ENCODE data around the gene RLF. TPM values are rescaled to one million over a fixed set of nuclear protein-coding genes. Genes with fewer than 3 reads are reported as not detected.

RLF gene
- polyA plus RNA-seq, 1 donor (not counting 4 experiments of a cell fraction or from before 2014, with no cell fraction given), result 10.7 TPM

DNA sequence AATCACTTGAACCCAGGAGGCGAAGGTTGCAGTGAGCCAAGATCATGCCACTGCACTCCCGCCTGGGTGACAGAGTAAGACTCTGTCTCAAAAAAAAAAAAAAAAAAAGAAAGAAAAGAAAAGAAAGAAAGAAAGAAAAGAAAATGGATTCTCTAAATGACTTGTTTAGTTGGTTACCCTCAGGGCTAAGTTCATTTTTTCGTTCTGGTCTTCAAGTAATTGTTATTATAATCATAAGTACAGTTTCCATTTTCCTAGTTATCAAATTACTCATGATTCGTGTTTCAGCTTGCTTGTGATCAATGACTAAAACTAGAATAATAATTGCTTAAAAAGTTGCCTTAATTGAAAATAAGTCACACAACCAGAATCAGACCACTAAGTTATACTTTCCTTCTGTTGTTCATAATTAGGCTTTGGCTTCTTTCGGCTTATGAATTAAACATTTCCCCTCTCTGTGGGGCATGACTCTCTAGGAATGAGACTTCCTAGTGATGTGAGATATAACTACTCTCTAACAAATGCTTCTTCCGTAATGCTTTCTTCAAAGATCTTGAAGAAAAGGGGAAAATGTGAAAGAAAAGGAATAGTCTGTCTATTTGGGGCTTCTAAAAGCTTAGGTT lies 9.6 kb upstream of the RLF start:
- no peaks in the 10 kb centered on the region for H4K20me1 ChIP-seq (ENCODE audit: control insufficient read depth, extremely low read depth, insufficient read depth, low read length)
- H3K4me1 ChIP-seq (ENCODE audit: control insufficient read depth, extremely low read depth, insufficient read depth, low read length), result peaks cover 5% of the 10 kb centered on the region
- H3K9me3 ChIP-seq (ENCODE audit: control insufficient read depth, low read depth, low read length), result no peaks in the 10 kb centered on the region
- no peaks in the 10 kb centered on the region for H3K27me3 ChIP-seq (ENCODE audit: control insufficient read depth, extremely low read depth, insufficient read depth, low read length)
- no peak overlapping the region for H3K4me3 ChIP-seq (ENCODE audit: control insufficient read depth in 2 of 3, extremely low read depth in 1 of 3, insufficient read depth in 2 of 3, low read depth in 1 of 3, low read length in 3 of 3)
- no peak for DNase-seq (ENCODE audit: low read depth, low spot score)
- no peaks in the 10 kb centered on the region for H3K79me2 ChIP-seq (ENCODE audit: control insufficient read depth, insufficient read depth, low read length)
- TF ChIP-seq EZH2 (IDR thresholded peaks at IDR 0.05; ENCODE audit: low read length), result no peak
- TF ChIP-seq, protein P1, sequence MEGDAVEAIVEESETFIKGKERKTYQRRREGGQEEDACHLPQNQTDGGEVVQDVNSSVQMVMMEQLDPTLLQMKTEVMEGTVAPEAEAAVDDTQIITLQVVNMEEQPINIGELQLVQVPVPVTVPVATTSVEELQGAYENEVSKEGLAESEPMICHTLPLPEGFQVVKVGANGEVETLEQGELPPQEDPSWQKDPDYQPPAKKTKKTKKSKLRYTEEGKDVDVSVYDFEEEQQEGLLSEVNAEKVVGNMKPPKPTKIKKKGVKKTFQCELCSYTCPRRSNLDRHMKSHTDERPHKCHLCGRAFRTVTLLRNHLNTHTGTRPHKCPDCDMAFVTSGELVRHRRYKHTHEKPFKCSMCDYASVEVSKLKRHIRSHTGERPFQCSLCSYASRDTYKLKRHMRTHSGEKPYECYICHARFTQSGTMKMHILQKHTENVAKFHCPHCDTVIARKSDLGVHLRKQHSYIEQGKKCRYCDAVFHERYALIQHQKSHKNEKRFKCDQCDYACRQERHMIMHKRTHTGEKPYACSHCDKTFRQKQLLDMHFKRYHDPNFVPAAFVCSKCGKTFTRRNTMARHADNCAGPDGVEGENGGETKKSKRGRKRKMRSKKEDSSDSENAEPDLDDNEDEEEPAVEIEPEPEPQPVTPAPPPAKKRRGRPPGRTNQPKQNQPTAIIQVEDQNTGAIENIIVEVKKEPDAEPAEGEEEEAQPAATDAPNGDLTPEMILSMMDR (optimal IDR thresholded peaks at IDR 0.05 in 1 of 3, IDR thresholded peaks at IDR 0.05 in 1 of 3, conservative IDR thresholded peaks at IDR 0.05 in 1 of 3; ENCODE audit: extremely low read depth in 1 of 3, insufficient read depth in 2 of 3, low read length in 3 of 3), result no peak
- H3K9ac ChIP-seq (ENCODE audit: control insufficient read depth, extremely low read depth, insufficient read depth, low read length), result no peak overlapping the region
- dilution Hi-C loops (cut with MboI; ENCODE audit: extremely low pct_ligation_motif_present, low sequenced_read_pairs), result no loop called here
- no peak overlapping the region for H3K4me2 ChIP-seq (ENCODE audit: control insufficient read depth, extremely low read depth, insufficient read depth, low read depth, low read length)
- H3K27ac ChIP-seq (ENCODE audit: control insufficient read depth, insufficient read depth, low read length), result no peak overlapping the region
- H2AFZ ChIP-seq (ENCODE audit: control insufficient read depth, low read length), result no peak overlapping the region
- FAIRE-seq, result no peak
- no peaks in the 10 kb centered on the region for H3K9me1 ChIP-seq (ENCODE audit: control insufficient read depth, extremely low read depth, insufficient read depth, low read length)
- no peaks in the 10 kb centered on the region for H3K36me3 ChIP-seq (ENCODE audit: control insufficient read depth in 2 of 2, extremely low read depth in 1 of 2, insufficient read depth in 2 of 2, low read length in 2 of 2)

DNA sequence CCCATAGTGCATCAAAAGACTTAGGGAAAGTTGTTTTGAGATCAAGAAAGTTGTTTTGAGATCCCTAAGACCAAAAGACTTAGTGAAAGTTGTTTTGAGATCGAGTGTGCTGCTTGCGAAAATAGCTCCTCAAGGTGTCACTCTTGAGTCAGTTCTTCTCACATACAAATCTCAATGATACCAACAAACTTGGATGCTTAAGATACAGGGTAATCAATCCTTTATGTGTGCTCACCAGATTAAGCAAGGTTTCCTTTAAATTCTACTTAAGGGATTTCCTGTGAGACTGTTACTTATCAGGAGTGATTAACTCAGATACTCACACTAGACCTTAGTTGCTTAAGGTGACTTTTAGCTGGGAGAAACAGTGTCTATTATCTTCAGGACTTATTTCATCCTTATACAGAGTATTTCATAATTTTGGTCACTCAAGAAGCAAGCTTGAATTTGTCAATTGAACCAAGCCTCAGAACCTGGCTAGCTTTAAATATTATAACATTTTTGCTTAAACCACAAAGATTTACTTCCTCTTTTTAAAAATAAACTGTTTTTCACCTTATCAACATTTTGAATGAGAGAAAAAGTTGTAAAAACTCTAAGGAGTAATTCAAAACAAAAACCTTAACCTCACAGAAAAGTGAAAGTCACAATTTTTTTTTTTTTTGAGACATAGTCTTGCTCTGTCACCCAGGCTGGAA lies 8.0 kb upstream of the RLF start:
- FAIRE-seq (peak; percentile 39), DNase-seq (ENCODE audit: low read depth, low spot score) (peak; percentile 7)
- H3K27me3 ChIP-seq (ENCODE audit: control insufficient read depth, extremely low read depth, insufficient read depth, low read length), result no peaks in the 10 kb centered on the region
- no peak overlapping the region for H3K27ac ChIP-seq (ENCODE audit: control insufficient read depth, insufficient read depth, low read length)
- H3K36me3 ChIP-seq (ENCODE audit: control insufficient read depth in 2 of 2, extremely low read depth in 1 of 2, insufficient read depth in 2 of 2, low read length in 2 of 2), result no peaks in the 10 kb centered on the region
- no peaks in the 10 kb centered on the region for H3K79me2 ChIP-seq (ENCODE audit: control insufficient read depth, insufficient read depth, low read length)
- H3K9me1 ChIP-seq (ENCODE audit: control insufficient read depth, extremely low read depth, insufficient read depth, low read length), result no peaks in the 10 kb centered on the region
- peak overlapping the region; percentile 84 for H3K4me2 ChIP-seq (ENCODE audit: control insufficient read depth, extremely low read depth, insufficient read depth, low read depth, low read length)
- TF ChIP-seq, protein P1 (optimal IDR thresholded peaks at IDR 0.05 in 1 of 3, IDR thresholded peaks at IDR 0.05 in 1 of 3, conservative IDR thresholded peaks at IDR 0.05 in 1 of 3; ENCODE audit: extremely low read depth in 1 of 3, insufficient read depth in 2 of 3, low read length in 3 of 3), result peak; percentile 45 to 80 (median 71)
- no peak for TF ChIP-seq EZH2 (IDR thresholded peaks at IDR 0.05; ENCODE audit: low read length)
- peak overlapping the region; percentile 25 for H3K9ac ChIP-seq (ENCODE audit: control insufficient read depth, extremely low read depth, insufficient read depth, low read length)
- H3K4me1 ChIP-seq (ENCODE audit: control insufficient read depth, extremely low read depth, insufficient read depth, low read length), result peaks cover 5% of the 10 kb centered on the region
- H3K4me3 ChIP-seq (ENCODE audit: control insufficient read depth in 2 of 3, extremely low read depth in 1 of 3, insufficient read depth in 2 of 3, low read depth in 1 of 3, low read length in 3 of 3), result peak overlapping the region in 2 of 3 experiments; percentile 40 to 45
- peak overlapping the region; percentile 93 for H2AFZ ChIP-seq (ENCODE audit: control insufficient read depth, low read length)
- H3K9me3 ChIP-seq (ENCODE audit: control insufficient read depth, low read depth, low read length), result no peaks in the 10 kb centered on the region
- no peaks in the 10 kb centered on the region for H4K20me1 ChIP-seq (ENCODE audit: control insufficient read depth, extremely low read depth, insufficient read depth, low read length)
- dilution Hi-C loops (cut with MboI; ENCODE audit: extremely low pct_ligation_motif_present, low sequenced_read_pairs), result no loop called here
